ENCODE results near the gene SLC35C1.
"Not testable (repeated sequence)": the region's sequence is repeated elsewhere in the genome, so short reads cannot be mapped to it uniquely, and the experiment has no call there.

Gene SLC35C1

DNA sequence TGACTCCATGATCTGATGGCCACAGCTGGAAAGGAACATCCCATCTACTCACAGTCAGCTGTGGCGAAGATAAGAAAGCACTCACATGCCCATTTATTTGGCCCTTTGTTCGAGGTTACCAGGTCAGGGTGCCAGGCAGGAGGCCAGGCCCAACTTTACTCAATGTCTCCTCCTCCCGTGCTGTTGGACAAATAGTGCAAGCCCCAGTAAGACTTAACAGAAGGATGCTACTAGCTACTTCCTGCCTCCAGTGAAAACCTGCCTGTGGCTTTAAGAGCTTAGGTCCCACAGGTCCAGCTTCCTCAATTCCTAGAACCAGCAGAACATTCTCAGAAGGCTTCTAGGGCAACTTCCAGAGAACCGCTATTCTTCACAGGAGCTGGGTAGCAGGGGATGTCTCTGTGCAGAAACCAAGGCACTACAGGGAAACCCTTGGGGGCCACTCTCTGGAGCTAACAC lies 29.4 kb downstream of the SLC35C1 start:
- no peak for TF ChIP-seq ZNF274 (IDR thresholded peaks at IDR 0.05; ENCODE audit: low read depth, low read length)
- H3K4me3 ChIP-seq (ENCODE audit: low read length), result no peak overlapping the region

DNA sequence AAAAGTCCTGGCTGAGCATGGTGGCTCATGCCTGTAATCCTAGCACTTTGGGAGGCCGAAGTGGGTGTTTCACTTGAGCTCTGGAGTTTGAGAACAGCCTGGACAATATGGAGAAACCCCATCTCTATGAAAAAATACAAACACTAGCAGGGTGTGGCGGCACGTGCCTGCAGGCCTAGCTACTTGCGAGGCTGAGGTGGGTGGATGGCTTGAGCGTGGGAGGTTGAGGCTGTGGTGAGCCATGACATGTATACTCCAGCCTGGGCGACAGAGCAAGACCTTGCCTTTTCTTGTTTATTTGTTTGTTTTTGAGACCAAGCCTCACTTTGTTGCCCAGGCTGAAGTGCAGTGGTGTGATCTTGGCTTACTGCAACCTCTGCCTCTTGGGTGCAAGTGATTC lies 34.3 kb downstream of the SLC35C1 start:
- H3K4me3 ChIP-seq (ENCODE audit: low read length), result no peak overlapping the region
- TF ChIP-seq ZNF274 (IDR thresholded peaks at IDR 0.05; ENCODE audit: low read depth, low read length), result no peak

- H3K4me3 ChIP-seq (ENCODE audit: low read length), result not testable (repeated sequence)
Measured at GRCh38 chr11:45840251-45840650, 35.3 kb downstream of the SLC35C1 start.

- TF ChIP-seq ZNF274 (IDR thresholded peaks at IDR 0.05; ENCODE audit: low read depth, low read length), result no peak
- no peak overlapping the region for H3K4me3 ChIP-seq (ENCODE audit: low read length)
Measured at GRCh38 chr11:45843158-45843924, 38.4 kb downstream of the SLC35C1 start.

DNA sequence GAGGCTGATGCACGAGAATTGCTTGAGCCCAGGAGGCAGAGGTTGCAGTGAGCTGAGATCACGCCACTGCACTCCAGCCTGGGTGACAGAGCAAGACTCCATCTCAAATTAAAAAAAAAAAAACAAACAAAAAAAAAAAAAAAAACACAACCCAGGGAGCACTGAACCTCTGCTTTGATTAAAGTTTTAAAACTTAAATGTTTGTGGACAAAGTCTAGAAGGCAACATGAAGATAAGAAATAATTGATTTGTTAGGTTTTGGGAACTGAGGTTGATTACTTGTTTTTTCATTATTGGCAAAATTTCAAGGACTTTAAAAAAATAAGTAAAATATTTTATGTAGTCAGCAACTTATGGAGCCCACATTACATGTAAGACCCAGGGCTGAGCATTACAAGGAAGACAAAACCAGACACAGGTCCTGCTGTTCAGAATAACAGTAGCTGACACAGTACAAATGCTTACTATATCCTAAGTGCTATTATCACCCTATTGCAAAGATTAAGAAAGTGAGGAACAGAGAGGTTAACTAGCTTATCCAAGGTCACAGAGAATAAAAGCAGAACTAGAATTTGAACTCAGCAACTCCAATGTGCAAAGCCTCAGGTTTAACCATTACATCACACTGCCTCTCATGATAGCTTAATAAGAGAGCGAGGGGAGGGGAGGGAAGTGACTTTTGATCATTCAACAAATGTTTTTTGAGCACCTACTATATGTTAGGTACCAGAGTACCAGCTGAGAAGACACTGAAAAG lies 40.1 kb downstream of the SLC35C1 start:
- TF ChIP-seq ZNF274 (IDR thresholded peaks at IDR 0.05; ENCODE audit: low read depth, low read length), result no peak
- no peak overlapping the region for H3K4me3 ChIP-seq (ENCODE audit: low read length)

GRCh38 chr11:45846174-45846675 lies 41.3 kb downstream of the SLC35C1 start:
- TF ChIP-seq ZNF274 (IDR thresholded peaks at IDR 0.05; ENCODE audit: low read depth, low read length), result no peak

DNA sequence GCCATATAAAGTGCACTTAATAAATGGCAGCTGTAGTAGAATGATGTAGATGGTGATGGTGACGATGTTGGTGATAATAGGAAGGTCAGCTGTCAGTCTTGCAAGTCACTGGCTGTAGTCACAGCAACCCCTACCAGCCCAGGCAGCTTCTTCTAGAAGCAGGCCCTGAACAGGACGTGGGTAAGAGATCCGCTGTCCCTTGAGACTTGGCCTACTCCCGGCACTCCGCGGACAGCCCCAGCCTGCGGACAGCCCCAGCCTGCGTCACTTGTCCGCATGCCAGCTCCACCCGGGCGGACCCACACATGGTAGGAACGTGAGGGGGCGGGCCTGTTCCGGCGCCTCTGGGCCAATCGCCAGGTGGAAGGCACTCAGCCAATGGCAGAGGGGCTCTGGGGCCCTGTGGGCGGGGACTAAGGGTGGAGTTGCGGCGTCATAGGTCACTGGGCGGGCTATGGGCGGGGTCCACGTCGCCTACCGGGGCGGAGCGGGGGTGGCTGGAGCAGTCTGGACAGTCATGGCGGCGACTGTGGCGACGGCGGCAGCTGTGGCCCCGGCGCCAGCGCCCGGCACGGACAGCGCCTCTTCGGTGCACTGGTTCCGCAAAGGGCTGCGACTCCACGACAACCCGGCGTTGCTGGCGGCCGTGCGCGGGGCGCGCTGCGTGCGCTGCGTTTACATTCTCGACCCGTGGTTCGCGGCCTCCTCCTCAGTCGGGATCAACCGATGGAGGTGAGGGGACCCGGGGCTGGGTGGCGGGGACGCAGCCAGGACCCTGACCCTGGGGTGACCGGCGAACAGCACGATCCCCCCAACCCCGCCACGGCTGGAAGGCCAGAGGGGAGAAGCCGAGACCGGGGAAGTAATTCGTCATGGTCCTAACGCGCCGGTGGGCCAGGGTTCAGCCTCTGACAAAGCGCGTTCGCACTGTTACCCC lies 42.3 kb downstream of the SLC35C1 start, which contains the start of gene CRY2:
CRY2 (plus strand) TSS at position 502 of the 937 bp plus-strand sequence; CDS start at position 518, 16 bp downstream.
- peak within 1 kb of the TSS; percentile 91 for H3K4me3 ChIP-seq (ENCODE audit: low read length)
- TF ChIP-seq ZNF274 (IDR thresholded peaks at IDR 0.05; ENCODE audit: low read depth, low read length), result no peak

More at GRCh38 chr11:45846174-45846675, 41.3 kb downstream of the SLC35C1 start:
- peak overlapping the region; percentile 33; the same call in 1 of the 2 replicates for H3K4me3 ChIP-seq (ENCODE audit: low read length)

DNA sequence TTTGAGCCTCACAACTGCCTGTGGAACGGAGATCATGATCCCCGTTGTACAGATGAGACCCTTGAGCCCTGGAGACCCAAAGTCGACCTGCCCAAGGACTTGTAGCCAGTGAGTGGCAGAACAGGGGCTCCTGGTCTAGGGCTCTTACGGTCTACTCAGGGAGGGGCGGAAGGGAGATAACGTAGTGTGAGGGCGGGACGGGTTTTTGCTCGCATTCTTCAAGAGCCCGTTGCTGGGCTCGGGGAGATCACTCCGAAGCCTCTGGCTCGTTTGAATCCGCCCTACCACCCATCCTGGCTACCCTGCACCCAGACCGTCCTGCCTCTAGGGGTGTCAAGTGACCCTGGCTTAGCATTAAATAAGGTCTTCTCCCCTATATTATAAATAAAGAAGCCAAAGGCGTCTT lies 43.0 kb downstream of the SLC35C1 start:
- peak overlapping the region; percentile 91 for H3K4me3 ChIP-seq (ENCODE audit: low read length)
- TF ChIP-seq ZNF274 (IDR thresholded peaks at IDR 0.05; ENCODE audit: low read depth, low read length), result no peak

- H3K4me3 ChIP-seq (ENCODE audit: low read length), result peak overlapping the region; percentile 91; the same call in 1 of the 2 replicates
- no peak for TF ChIP-seq ZNF274 (IDR thresholded peaks at IDR 0.05; ENCODE audit: low read depth, low read length)
Measured at GRCh38 chr11:45848654-45849081, 43.7 kb downstream of the SLC35C1 start.

- H3K4me3 ChIP-seq (ENCODE audit: low read length), result no peak overlapping the region
Measured at GRCh38 chr11:45850446-45850845, 45.5 kb downstream of the SLC35C1 start.

DNA sequence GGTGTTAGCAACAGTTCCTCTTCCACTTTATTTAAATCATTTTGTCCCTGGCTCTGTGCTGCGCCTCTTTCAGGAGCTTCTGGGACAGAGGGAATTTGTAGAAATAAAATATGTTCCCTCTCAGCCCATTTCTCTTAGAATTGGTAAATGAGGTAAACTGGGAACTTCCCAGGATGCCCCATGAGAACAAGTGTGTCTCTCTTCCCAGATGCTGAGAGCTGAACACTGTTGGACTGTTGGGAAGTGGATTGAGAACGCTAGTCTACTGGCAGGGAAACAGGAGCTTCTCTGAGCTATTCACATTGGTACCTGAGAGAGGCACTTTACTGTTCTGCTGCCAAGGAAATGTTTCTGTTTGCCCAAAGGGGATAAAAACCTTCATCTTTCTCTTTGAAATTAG lies 46.3 kb downstream of the SLC35C1 start:
- no peak overlapping the region for H3K4me3 ChIP-seq (ENCODE audit: low read length)
- no peak for TF ChIP-seq ZNF274 (IDR thresholded peaks at IDR 0.05; ENCODE audit: low read depth, low read length)

More at GRCh38 chr11:45850446-45850845, 45.5 kb downstream of the SLC35C1 start:
- no peak for TF ChIP-seq ZNF274 (IDR thresholded peaks at IDR 0.05; ENCODE audit: low read depth, low read length)

GRCh38 chr11:45852018-45852711 lies 47.2 kb downstream of the SLC35C1 start:
- no peak overlapping the region; the same call in 1 of the 2 replicates for H3K4me3 ChIP-seq (ENCODE audit: low read length)
- TF ChIP-seq ZNF274 (IDR thresholded peaks at IDR 0.05; ENCODE audit: low read depth, low read length), result no peak

DNA sequence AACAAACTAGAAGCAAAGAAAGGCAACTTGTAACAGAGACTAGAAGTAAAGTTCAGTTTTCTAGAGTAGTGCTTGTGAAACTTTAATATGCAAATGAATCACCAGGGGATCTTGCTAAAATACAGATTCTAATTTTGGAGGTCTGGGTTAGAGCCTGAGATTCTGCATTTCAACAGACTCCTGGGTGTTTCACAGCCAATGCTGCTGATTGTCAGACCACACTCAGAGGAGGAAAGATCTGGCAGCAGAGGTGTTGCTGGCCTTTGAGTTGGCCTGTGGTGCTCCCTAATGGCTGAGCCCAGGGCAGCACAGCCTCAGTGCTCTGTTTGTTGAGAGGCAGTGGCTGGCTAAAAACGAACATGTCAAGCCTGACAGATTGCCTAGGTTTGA lies 47.8 kb downstream of the SLC35C1 start:
- TF ChIP-seq ZNF274 (IDR thresholded peaks at IDR 0.05; ENCODE audit: low read depth, low read length), result no peak
- no peak overlapping the region; the same call in 1 of the 2 replicates for H3K4me3 ChIP-seq (ENCODE audit: low read length)
